GM21515 (cell line): ENCODE results near the gene NUBPL.

Experiments
- ATAC-seq: cut with Tn5 transposase; IDR thresholded peaks from one replicate; pipeline ENCODE4 v1.9.1; 2021; ENCODE audit not compliant: unreplicated experiment

Gene NUBPL, protein sequence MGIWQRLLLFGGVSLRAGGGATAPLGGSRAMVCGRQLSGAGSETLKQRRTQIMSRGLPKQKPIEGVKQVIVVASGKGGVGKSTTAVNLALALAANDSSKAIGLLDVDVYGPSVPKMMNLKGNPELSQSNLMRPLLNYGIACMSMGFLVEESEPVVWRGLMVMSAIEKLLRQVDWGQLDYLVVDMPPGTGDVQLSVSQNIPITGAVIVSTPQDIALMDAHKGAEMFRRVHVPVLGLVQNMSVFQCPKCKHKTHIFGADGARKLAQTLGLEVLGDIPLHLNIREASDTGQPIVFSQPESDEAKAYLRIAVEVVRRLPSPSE

DNA sequence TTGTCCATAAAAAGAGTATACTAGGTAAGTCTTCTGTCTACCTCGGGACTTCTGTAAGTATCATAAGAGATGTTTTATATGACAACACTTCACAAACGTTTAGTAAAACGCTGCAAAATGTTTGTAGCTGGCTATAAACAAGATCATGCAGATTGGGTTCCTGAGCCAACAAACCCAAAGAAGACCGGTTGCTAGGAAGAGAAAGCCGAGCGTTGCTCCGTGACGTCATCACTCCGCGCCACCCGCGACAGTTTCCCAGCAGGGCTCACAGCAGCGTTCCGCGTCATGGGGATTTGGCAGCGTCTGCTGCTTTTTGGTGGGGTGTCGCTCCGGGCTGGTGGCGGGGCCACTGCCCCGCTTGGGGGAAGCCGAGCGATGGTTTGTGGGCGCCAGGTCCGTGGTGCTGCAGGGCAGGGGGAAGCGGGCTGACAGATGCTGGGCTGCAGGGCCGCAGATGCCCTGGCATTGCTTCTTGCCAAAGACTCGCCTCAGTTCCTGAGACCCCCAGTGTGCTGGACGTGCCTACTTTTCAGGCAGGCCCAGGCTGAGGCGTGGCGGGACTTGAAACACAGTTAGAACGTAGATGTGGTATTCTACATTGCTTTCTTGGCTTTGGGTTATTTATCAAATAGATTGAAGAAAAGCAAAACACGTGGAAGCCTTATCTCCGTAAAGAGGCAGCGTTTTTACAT is at the start of gene NUBPL:
TSS of gene NUBPL (plus strand) at position 250 of the 692 bp plus-strand sequence. CDS start at position 286, 36 bp downstream.
- peak; percentile 94 for ATAC-seq

DNA sequence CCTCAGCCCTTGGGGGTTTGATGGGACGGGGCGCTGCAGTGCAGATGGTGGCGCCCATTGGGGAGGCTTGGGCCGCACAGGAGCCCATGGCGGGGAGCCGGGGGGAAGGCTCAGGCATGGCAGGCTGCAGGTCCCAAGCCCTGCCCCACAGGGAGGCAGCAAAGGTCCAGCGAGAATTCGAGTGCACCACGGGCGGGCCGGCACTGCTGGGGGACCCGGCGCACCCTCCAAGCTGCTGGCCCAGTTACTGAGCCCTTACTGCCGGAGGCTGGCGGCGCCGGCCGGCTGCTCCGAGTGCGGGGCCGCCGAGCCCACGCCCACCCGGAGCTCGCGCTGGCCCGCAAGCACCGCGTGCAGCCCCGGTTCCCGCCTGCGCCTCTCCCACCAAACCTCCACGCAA is 34.1 kb upstream of the NUBPL start:
- ATAC-seq, result no peak

DNA sequence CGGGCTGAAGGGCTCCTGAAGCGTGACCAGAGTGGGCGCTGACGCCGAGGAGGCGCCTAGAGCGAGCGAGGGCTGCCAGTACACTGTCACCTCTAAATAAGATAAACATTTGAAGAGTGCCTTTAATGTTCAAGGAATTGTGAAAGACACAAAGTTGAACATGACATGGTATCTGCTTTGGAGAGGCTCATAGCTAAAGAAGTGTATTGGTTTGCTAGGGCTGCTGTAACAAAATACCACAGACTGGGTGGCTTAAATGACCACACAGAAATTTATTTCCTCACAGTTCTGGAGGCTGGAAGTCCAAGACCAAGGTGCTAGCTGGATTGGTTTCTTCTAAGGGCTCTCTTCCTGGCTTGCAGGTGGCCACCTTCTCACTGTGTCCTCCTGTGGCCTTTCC is 33.7 kb upstream of the NUBPL start:
- no peak for ATAC-seq

DNA sequence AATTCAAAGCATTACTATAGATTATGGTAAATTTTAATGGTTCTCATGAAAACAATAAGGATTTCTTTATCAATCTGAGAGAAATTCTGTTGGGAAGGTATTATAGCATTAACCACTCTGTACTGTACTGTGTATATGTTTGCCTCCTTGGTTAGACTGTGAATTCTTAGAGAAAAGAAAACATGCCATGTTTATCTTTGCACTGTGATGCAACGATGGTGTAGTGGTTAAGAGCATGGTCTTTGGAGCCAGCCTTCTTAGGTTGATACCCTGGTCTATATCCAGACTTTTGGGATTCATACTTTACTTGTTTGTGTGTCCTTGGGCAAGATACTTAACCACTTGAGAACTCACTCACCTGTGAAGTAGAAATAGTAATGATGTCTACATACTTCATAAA is 32.2 kb upstream of the NUBPL start:
- no peak for ATAC-seq

DNA sequence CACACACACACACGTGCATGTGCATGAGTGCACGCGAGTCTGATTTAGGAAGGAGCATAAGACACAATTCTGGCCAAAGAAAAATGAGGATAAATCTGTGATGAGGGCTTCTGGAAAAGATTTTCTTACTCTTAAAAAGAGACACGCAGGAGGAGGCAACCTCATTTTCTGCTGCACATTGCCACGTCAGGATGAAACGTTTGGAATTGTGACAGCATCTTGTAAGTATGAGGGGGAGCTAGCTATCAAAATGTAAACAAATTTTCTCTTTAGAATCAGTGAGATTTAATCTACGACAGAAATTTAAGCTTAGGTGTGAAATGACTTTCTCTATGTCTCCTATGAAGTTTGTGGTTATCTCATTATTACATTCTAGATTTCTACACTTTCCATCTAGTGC is 31.1 kb upstream of the NUBPL start:
- ATAC-seq, result no peak

DNA sequence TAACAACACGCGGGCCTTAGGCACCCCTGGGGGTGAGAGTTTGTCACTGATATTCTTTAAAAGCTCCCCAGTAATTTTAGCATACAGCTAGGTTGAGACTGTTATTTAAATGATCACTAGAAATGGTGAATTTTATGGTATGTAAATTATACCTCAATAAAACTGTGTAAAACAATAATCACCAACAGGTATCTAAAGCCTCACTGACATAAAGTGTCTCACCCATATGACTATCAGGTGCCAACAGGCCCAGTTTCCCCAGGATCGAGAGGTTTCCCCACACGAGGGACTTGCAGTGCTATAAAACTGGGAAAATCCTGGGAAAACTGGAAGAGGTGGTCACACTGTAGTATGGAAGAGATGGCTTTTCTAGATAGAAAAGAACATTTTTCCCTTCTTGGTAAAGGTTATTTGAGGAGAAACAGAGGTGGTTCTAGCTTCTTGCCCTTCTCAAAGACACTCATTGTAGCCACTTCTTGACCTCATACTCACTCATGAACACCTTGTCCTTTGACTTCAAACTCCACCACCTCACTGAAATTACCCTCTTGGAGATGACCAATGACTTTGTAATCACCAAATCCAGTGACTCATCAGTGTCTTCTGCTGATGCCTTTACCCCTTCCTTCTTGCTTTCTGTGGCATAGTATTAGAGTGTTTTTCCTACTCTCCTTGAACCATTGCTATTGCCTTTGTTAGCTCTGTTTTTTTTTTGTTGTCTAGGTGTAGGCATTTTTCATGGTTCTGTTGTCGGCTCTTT is 24.8 kb upstream of the NUBPL start:
- ATAC-seq, result no peak

DNA sequence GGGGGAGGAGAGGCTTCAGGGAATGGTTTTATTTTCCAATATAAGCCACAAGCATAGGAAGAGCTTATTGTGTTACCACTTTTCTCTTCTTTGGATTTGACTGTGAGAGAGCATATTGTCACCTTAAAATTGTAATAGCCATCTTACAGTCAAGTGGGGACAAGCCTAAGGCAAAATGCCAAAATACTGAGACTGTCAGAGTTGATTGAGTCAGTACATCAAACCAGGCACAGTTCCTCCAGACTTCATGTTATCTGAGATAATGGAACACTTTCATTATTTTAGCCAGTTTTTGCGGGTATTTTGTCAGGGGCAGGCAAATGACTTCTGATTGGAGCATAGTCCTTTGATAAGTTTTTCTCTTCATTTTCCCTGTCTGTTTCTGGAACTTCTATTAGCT is 19.5 kb upstream of the NUBPL start:
- no peak for ATAC-seq

DNA sequence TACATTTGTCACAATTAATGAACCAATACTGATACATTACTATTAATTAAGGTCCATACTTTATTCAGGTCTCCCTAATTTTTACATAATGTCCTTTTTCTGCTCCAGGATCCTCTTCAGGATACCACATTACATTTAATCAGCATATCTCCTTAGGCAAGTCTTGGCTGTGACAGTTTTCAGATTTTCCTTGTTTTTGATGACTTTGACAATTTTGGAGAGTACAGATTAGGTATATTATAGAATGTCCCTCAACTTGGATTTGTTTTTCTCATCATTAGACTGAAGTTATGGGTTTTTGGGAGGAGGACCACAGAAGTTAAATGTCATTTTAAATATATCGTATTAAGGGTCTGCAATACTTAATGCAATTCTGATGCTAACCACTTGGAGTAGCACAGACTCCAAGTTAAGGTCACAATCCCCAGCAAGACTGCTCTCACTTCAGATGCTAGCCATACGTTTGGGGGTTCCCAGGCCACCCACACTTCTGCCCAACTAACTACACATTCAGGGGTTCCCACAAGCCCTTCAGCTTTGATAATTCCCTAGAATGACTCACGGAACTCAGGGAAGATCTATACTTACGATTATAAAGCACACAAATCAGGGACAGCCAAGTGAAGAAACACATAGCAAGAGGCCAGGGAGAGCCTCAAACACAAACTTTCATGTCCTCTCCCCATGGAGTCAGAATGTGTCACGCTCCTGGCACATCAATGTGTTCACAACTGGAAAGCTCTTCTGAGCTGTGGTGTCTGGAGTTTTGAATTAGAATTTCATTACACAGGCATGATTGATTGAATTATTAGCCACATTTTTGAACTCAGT is 17.0 kb upstream of the NUBPL start:
- ATAC-seq, result peak; percentile 70

DNA sequence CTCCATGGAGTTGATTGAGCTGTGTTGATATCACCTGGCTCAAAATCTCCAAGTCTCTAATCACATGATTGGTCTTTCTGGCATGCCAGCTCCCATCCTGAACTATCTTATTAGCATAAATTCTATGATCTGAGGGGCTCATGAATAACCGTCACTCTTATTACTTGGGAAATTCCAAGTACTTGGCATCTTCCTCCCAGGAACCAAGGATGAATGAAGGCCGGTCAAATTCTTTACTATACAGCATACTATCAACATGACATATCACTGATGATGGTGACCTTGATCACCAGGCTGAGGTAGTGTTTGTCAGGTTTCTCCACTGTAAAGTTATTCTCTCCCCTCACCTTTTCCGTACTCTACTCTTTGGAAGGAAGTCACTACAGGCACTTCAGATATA is 16.4 kb upstream of the NUBPL start:
- no peak for ATAC-seq

DNA sequence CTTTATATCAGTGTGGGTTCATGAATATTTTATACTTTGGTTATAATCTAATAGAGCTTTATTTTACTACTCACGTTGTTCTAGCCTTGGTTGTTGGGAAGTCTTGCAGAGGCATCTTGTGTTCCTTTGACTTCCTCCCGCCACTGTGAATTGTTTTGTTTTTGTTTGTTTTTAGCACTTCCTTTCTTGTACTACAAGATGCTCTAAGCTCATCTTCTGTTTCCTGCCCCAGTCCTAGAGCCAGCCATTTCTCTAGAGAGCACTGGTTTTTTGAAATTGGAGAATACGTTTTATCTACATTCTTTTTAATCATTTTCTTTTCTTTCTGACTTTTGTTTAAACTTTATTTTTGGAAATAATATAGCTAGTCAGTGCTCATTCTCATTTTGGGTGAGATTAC is 15.9 kb upstream of the NUBPL start:
- no peak for ATAC-seq

DNA sequence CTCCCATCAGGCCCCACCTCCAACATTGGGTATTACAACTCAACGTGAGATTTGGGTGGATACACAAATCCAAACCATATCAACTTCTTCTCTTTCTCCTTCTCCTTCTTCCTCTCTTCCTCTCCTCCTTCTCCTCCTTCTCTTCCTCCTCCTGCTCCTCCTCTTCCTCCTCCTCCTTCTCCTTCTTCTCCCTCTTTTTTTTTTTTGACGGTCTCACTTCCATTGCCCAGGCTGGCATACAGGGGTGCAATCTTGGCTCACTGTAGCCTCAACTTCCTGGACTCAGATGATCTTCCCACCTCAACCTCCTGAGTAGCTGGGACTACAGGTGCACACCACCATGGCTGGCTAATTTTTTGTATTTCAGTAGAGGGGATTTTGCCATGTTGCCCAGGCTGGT is 11.4 kb upstream of the NUBPL start:
- ATAC-seq, result no peak

DNA sequence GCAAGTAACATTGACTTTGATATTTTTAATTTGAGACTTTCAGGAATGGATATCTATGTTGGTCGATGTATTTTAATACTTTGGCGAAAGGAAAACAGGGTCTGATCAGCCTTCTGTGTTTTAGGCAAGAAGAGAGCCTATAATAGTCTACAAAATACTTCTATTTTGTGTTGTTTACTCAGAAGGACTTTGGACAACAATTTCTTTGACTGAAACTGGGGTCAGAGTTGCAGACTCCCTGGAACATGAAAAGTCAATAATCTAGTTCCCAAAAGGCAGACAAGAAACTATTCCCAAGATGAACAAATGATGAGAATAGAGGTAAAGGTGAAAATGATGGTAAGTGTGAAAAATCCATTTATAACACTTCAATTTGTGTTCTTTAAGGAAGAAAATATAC is 10.6 kb upstream of the NUBPL start:
- ATAC-seq, result no peak

DNA sequence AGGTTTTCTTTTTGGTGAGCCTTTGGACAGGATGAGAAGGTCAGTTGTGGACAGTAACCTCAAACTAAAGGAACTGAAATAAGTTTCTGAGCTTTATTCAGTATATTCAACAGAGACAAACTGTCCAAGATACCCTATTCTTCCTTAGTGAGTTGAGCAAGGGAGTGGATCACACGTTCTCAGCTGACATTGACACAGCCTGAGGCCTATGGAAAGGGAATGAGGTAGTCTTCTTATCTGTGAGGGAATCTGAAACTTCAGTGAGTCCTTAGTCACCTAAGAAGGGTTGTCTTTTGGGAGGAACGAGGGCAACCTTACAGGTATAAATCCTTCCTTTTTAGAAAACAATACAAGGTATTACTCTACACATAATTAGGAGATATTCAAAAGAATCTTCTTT is 5.0 kb upstream of the NUBPL start:
- ATAC-seq, result no peak

DNA sequence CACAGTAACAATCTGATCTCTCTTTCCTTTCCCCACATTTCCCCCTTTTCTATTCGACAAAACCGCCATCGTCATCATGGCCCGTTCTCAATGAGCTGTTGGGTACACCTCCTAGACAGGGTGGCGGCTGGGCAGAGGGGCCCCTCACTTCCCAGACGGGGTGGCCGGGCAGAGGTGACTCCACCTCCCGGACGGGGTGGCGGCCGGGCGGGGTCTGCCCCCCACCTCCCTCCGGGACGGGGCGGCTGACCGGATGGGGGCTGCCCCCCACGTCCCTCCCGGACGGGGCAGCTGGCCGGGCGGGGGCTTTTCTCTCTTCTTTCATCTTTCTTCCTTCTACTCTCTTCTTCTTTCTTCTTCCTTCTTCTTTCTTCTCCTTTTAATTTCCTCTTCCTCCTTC is 1.3 kb upstream of the NUBPL start:
- ATAC-seq, result no peak

DNA sequence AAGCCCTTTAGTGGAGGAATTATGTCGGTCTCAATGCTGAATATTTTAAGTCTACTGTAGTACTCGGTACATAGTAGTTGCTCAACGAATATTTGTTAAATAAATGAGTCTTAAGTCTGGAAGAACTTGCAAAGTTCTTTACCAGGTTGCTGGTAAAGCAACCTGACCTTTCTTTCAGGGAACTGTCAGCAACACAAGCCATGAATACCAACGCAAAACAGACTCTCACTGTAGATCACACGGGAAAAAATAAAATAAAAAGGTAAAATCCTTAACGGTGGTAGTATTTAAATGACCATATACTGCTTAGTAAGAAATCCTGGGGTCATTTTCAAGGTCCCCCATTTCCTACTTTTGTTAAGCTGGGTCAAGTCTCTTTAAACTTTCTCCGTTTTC is 447 bp upstream of the NUBPL start:
- peak; percentile 10 for ATAC-seq

DNA sequence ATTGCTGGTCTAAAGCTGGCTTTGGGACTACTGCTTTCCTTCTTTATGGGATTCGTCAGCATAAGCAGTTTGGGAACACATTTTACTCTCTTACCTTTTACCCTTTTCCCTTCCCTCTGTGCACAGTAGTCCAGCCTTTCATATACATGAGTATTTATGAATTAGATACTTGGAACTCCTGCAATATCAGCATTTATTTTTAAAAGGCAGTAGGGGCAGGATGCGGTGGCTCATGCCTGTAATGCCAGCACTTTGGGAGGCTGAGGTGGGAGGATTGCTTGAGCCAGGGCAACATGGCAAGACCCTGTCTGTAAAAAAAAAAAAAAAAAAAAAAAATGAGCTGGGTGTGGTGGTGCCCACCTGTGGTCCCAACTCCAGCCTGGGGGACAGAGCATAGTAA is 3.0 kb downstream of the NUBPL start:
- ATAC-seq, result no peak

DNA sequence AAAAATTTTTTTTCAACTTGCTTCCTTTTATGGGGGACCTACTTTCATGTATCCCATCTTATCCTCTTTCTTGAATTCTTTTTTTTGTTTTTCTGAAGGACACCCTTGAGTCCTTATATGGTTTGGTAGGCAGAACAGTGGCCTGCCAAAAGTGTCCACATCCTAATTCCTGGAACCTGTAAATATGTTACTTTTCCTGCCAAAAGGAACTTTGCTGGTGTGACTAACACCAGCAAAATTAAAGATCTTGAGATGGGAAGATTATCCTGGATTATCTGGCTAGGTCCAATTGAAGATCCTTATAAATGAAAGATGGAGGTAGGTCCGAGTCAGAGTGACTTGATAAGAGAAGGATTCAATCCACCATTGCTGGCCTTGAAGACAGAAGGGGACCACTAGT is 5.3 kb downstream of the NUBPL start:
- no peak for ATAC-seq

DNA sequence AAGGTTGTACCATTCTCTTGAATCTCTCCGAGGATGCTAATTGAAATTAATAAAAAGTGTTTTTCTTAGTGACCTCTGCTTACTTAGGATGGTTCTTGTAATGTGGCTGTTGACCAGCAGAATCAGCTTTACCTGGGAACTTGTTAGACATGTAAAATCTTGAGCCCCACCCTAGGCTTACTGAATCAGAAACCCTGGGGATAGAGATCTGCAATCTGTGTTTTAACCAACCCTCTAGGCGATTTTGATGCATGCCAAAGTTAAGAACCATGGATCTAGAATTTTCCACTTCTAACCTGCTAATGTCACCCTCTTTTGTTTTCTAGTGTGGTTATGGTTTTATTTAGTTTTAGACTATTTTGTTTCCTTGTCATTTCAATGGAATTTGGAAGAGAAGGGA is 6.5 kb downstream of the NUBPL start:
- ATAC-seq, result no peak

DNA sequence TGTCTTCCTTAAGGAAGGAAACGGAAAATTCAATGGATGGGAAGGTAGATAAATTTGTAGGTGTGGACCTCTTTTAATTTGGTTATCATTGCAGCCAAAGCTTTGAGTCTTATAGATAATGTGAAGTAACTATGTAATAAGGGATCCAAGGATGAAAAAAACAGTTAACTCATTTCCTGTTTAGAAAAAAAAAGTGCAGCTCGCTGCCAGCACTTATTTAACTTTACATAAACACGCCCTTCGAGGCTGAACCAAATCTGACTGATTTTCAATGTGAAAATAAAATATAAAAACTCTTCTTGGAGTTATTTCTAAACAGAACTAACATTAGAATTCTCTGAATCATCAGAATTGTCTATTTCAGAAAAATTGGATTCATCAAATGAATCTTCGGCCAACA is 7.0 kb downstream of the NUBPL start:
- ATAC-seq, result no peak

DNA sequence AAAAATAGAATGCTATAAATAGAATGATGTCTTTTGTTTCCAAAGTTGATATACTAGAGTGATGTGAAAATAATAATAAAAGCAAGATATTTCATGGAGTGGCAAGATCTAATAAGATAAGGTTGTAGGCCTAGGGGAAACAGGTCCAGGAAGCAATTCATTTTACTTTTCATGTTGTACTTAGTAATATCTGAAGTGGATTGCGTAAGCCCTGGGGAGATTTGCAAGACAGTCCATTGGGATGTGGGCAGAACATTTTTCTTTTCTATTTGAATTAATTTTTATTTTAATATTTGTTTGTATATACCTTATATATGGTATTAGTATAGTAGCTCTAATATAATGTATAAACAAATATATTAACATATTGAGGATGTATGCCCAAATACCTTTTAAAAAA is 7.5 kb downstream of the NUBPL start:
- no peak for ATAC-seq

DNA sequence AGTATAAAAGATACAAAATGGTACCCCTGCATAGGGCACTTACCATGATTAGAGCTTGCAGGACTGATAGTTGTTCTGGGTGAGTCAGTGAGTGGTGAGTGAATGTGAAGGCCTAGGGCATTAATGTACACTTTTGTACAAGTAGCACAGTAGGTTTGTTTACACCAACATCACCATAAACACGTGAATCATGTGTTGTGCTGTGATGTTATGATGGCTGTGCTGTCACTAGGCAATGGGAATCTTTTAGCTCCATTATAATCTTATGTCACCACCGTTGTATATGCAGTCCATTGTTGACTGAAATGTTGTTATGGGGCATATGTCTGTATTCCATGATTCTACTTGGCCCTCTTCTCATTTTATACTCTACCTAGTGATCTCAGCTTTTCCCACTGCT is 11.8 kb downstream of the NUBPL start:
- ATAC-seq, result no peak
